ENCODE results near the gene CLSTN2.

CLSTN2 gene

DNA sequence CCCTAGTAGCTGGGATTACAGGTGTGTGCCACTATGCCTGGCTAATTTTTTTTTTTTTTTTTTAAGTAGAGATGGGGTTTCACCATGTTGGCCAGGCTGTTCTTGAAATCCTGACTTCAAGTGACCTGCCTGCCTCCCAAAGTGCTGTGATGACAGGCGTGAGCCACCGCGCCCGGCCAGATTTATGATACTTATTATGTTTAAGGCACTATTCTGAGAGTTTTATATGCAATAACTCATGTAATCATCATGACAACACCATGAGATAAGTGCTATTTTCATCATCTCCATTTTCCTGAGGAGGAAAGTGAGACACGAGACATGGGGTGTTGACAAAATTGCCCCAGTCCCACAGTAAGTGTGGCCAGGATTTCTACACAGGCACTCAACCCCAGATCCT lies 376.4 kb downstream of the CLSTN2 start:
- H3K27ac ChIP-seq = no peak overlapping the region
- TF ChIP-seq, protein P1, sequence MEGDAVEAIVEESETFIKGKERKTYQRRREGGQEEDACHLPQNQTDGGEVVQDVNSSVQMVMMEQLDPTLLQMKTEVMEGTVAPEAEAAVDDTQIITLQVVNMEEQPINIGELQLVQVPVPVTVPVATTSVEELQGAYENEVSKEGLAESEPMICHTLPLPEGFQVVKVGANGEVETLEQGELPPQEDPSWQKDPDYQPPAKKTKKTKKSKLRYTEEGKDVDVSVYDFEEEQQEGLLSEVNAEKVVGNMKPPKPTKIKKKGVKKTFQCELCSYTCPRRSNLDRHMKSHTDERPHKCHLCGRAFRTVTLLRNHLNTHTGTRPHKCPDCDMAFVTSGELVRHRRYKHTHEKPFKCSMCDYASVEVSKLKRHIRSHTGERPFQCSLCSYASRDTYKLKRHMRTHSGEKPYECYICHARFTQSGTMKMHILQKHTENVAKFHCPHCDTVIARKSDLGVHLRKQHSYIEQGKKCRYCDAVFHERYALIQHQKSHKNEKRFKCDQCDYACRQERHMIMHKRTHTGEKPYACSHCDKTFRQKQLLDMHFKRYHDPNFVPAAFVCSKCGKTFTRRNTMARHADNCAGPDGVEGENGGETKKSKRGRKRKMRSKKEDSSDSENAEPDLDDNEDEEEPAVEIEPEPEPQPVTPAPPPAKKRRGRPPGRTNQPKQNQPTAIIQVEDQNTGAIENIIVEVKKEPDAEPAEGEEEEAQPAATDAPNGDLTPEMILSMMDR (IDR thresholded peaks at IDR 0.05) = no peak
- DNase-seq (ENCODE audit: low spot score) = no peak
- no peak overlapping the region for H3K4me3 ChIP-seq

DNA sequence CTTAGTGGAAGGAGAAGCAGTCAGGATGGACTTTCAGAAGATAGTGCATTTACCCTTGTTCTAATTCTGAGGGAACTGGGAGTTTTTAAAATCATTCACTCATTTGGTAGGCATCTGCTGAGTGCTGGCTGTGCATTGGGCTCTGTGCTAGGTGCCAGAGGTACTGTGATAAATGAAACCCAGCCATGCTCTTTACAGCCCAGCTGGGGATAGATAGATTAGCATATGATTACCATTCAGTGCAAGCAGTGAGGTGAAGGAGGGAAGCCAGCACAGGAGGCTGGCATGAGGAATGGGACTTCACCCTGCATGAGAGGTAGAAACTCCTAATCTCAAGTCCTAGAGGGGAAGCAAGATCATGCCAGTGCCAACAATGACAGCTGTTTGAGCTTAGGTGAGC lies 381.0 kb downstream of the CLSTN2 start:
- Histone ChIP-seq H3K27ac (no peak overlapping the region), H3K4me3 (no peak overlapping the region)
- no peak for DNase-seq (ENCODE audit: low spot score)
- TF ChIP-seq, protein P1 (IDR thresholded peaks at IDR 0.05) = no peak

DNA sequence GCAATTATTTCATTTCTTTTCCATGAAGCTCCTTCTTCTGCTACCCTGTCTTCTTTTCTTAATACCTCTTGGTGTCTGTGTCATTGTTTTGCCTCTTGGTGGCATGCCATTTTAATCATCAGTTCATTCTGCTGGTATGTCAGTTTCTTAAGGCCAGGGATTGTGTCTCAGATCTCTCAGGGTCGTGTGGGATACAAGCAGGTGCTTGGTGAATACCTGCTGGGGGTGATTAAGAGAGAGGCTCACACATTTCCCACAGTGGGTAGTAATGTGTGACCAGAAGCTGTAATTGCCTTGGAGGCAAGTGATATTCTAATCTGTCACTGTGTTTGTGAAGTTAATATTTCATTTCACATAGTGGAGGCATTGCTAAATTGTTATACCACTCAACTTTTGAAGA lies 381.5 kb downstream of the CLSTN2 start:
- DNase-seq (ENCODE audit: low spot score) = no peak
- TF ChIP-seq, protein P1 (IDR thresholded peaks at IDR 0.05) = no peak
- Histone ChIP-seq H3K27ac (no peak overlapping the region), H3K4me3 (no peak overlapping the region)

DNA sequence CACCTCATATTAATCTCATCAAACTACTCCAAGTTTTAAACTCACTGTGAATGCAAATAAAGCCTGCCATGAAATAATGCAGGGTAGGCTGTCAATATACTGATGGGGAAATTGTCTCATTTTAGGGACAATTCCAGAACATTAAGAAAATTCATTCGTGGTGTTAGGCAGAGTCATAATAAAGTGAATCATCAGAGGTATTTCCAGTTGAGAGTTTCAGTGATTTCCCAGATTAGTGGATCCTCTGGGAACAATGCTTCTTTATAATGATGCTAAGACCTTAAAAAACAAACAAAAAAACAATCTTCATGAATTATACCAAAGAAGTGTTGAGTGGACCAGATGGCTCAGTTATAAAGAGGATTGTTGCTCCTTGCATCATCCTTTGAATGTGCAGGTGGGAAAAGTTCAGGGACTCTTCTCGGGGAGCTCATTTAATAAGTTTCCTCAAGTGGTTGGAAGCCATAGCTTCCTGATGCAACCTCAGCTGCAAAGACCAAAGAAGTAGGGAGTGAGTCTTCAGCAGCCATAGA lies 381.9 kb downstream of the CLSTN2 start:
- no peak overlapping the region for H3K4me3 ChIP-seq
- no peak for DNase-seq (ENCODE audit: low spot score)
- no peak overlapping the region for H3K27ac ChIP-seq
- TF ChIP-seq, protein P1 (IDR thresholded peaks at IDR 0.05) = no peak

DNA sequence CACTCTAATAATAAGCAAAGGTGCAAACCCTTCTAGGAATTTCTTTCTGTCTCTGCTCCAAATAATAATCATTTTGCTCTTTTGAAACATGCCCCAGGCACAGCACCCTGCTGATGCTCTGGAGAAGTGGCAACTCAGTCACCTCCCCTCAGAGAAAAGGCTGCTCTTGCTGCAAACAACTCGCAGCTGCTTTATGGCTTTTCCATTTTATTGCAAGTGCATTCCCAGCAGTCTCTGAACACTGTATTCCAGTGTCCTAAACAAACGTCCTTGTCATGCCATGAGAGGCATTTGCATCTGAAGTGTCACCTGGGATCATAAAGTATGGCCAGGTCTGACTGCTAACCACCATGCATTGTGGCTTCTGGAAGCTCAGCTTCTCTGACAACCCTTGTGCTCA lies 384.8 kb downstream of the CLSTN2 start:
- DNase-seq (ENCODE audit: low spot score) = no peak
- H3K27ac ChIP-seq = no peak overlapping the region
- TF ChIP-seq, protein P1 (IDR thresholded peaks at IDR 0.05) = no peak
- H3K4me3 ChIP-seq = no peak overlapping the region

DNA sequence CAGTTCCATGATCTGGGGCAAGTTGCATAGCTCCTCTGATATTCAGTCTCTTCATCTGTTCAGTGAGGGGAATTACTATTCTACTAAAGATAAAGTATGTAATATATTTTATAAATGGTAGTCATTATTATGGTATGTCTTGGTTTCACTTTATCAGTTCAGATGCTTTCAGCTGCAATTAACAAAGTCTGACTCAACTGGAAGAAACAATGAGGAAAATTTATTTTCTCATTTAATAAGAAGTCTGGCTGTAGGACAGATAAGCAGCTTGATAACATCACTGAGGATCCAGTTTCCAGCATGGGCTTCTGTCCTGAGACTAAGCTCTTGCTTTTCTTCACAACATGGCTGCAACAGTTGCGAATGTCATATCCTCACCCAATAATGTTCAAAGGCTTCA lies 388.6 kb downstream of the CLSTN2 start:
- no peak for DNase-seq (ENCODE audit: low spot score)
- TF ChIP-seq, protein P1 (IDR thresholded peaks at IDR 0.05) = no peak
- Histone ChIP-seq H3K27ac (no peak overlapping the region), H3K4me3 (no peak overlapping the region)

DNA sequence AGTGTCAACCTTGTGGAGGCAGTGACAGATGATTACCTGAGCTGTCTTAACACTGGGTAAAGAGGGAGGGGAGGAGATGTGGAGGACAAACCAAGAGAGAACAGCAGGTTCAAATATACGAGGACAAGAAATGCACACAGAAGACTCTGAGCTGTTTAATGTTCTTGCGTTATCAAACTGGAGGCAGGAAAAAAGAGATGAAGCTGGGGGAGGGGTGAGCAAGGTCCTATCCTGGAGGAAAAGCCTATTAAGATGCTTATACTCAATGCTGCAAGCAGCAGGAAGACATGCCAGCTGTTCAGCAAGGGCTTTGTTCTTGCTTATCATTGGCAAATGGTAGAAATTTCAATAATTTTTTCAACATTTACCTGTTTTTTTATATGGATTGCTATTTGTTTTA lies 397.1 kb downstream of the CLSTN2 start:
- DNase-seq (ENCODE audit: low spot score) = no peak
- no peak overlapping the region for H3K4me3 ChIP-seq
- H3K27ac ChIP-seq = no peak overlapping the region
- TF ChIP-seq, protein P1 (IDR thresholded peaks at IDR 0.05) = no peak

Data from coronary artery (tissue), 2 donors.